Parathyroid adenoma (tissue), 2 donors: ENCODE data around the gene TRIM17.

Experiments
- H2AFZ ChIP-seq: fragments of 300-600 bp; sonication (generic); one replicate; pipeline ENCODE4 v1.7.0; 2017; ENCODE audit warnings: antibody characterized with exemption, mild to moderate bottlenecking
- H3K27ac ChIP-seq: fragments of 300-600 bp; sonication (generic); one replicate; pipeline ENCODE4 v1.7.0; 2017
- H3K27me3 ChIP-seq: fragments of 300-600 bp; sonication (generic); one replicate; pipeline ENCODE4 v1.7.0; 2017; ENCODE audit warnings: low read length; ENCODE audit not compliant: control insufficient read depth, insufficient read depth
- H3K36me3 ChIP-seq: fragments of 300-600 bp; sonication (generic); one replicate; pipeline ENCODE4 v1.7.0; 2017; ENCODE audit warnings: low read length; ENCODE audit not compliant: control insufficient read depth, insufficient read depth
- H3K4me1 ChIP-seq: fragments of 300-600 bp; sonication (generic); one replicate; pipeline ENCODE4 v1.7.0; 2017; ENCODE audit warnings: control low read depth
- H3K4me2 ChIP-seq: fragments of 300-600 bp; sonication (generic); one replicate; pipeline ENCODE4 v1.7.0; 2017; ENCODE audit warnings: low read length
- H3K4me3 ChIP-seq: fragments of 300-600 bp; sonication (generic); one replicate; pipeline ENCODE4 v1.7.0; 2017; ENCODE audit warnings: low read depth, low read length
- H3K79me2 ChIP-seq: fragments of 300-600 bp; sonication (generic); one replicate; pipeline ENCODE4 v1.7.0; 2017; ENCODE audit warnings: control low read depth
- H3K9ac ChIP-seq: fragments of 300-600 bp; sonication (generic); one replicate; pipeline ENCODE4 v1.7.0; 2017; ENCODE audit warnings: mild to moderate bottlenecking
- H3K9me3 ChIP-seq: fragments of 300-600 bp; sonication (generic); one replicate; pipeline ENCODE4 v1.7.0; 2017; ENCODE audit warnings: low read length; ENCODE audit not compliant: control insufficient read depth
- TF ChIP-seq, protein P1 (sequence below): fragments of 300-600 bp; sonication (generic); IDR thresholded peaks from one replicate; pipeline ENCODE4 v1.7.0; 2017; ENCODE audit warnings: antibody characterized with exemption, mild to moderate bottlenecking
- donor health status: primary hyperparathyroidism.

Gene TRIM17, protein sequence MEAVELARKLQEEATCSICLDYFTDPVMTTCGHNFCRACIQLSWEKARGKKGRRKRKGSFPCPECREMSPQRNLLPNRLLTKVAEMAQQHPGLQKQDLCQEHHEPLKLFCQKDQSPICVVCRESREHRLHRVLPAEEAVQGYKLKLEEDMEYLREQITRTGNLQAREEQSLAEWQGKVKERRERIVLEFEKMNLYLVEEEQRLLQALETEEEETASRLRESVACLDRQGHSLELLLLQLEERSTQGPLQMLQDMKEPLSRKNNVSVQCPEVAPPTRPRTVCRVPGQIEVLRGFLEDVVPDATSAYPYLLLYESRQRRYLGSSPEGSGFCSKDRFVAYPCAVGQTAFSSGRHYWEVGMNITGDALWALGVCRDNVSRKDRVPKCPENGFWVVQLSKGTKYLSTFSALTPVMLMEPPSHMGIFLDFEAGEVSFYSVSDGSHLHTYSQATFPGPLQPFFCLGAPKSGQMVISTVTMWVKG

DNA sequence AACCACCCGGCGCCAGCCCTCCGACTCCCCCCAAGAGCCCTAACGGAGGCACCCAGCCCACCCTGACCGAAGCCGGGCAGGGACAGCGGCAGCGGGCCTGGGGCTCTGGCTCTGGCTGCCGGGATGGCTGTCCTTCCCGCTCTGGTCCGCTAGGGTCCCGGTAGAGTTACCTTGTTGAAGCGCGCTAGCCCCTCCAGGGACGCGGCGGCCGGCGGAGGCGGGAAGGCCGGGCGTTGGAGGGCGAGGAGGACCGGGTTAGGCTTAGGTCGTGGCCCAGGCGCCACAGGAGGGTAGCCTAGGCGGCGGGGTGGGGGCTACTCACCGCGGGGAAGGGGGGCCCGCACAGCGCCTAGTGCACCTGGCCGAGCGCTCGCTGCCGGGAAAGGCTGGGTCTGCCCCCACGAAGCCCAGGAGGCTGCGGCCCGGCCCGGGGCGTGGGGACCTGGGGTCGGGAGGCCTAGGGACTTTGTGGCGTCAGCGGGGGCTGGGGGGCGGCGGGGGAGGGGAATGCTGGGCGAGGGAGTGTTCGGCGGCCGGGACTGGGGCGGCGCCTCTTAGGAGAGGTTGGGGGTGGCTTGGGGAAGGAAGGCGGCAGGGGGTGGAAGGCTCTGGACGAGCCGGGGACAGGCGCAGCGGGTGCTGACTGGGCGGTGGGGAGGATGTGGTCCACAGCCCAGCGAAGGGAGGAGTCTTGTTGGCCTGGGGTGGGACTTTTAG is at the start of gene TRIM17:
TRIM17 (minus strand) TSS at position 645 of the 717 bp plus-strand sequence. CDS start 1,789 bp downstream, outside the sequence.
- no peaks in the 10 kb centered on the region for H3K4me1 ChIP-seq
- H3K27ac ChIP-seq = no peak within 1 kb of the TSS
- H3K36me3 ChIP-seq = no peaks in the 10 kb centered on the region
- H3K9me3 ChIP-seq = no peaks in the 10 kb centered on the region
- no peak within 1 kb of the TSS for H3K9ac ChIP-seq
- no peaks in the 10 kb centered on the region for H3K27me3 ChIP-seq
- TF ChIP-seq, protein P1, sequence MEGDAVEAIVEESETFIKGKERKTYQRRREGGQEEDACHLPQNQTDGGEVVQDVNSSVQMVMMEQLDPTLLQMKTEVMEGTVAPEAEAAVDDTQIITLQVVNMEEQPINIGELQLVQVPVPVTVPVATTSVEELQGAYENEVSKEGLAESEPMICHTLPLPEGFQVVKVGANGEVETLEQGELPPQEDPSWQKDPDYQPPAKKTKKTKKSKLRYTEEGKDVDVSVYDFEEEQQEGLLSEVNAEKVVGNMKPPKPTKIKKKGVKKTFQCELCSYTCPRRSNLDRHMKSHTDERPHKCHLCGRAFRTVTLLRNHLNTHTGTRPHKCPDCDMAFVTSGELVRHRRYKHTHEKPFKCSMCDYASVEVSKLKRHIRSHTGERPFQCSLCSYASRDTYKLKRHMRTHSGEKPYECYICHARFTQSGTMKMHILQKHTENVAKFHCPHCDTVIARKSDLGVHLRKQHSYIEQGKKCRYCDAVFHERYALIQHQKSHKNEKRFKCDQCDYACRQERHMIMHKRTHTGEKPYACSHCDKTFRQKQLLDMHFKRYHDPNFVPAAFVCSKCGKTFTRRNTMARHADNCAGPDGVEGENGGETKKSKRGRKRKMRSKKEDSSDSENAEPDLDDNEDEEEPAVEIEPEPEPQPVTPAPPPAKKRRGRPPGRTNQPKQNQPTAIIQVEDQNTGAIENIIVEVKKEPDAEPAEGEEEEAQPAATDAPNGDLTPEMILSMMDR = peak; percentile 8
- H3K4me3 ChIP-seq = peak within 1 kb of the TSS; percentile 42
- H3K79me2 ChIP-seq = no peaks in the 10 kb centered on the region
- peak within 1 kb of the TSS; percentile 64 for H2AFZ ChIP-seq
- H3K4me2 ChIP-seq = peak within 1 kb of the TSS; percentile 71

GRCh38 chr1:228465571-228466146 is 49.0 kb upstream of the TRIM17 start:
- Histone ChIP-seq H3K27ac (no peak overlapping the region), H3K9me3 (no peaks in the 10 kb centered on the region), H3K4me3 (no peak overlapping the region), H3K4me2 (no peak overlapping the region), H3K4me1 (no peaks in the 10 kb centered on the region), H3K79me2 (no peaks in the 10 kb centered on the region), H3K36me3 (no peaks in the 10 kb centered on the region), H3K9ac (no peak overlapping the region), H2AFZ (no peak overlapping the region), H3K27me3 (no peaks in the 10 kb centered on the region)
- TF ChIP-seq, protein P1 = no peak

- no peak overlapping the region for H2AFZ ChIP-seq
- H3K4me1 ChIP-seq = no peaks in the 10 kb centered on the region
- TF ChIP-seq, protein P1 = no peak
- H3K79me2 ChIP-seq = no peaks in the 10 kb centered on the region
- H3K4me3 ChIP-seq = peak overlapping the region; percentile 33
- peak overlapping the region; percentile 70 for H3K4me2 ChIP-seq
- no peaks in the 10 kb centered on the region for H3K36me3 ChIP-seq
- no peak overlapping the region for H3K27ac ChIP-seq
- H3K9me3 ChIP-seq = no peaks in the 10 kb centered on the region
- H3K27me3 ChIP-seq = no peaks in the 10 kb centered on the region
- no peak overlapping the region for H3K9ac ChIP-seq
Observed at GRCh38 chr1:228465141-228465540, 48.5 kb upstream of the TRIM17 start.

- TF ChIP-seq, protein P1 = no peak
- no peaks in the 10 kb centered on the region for H3K79me2 ChIP-seq
- H3K4me1 ChIP-seq = no peaks in the 10 kb centered on the region
- no peak overlapping the region for H3K9ac ChIP-seq
- H3K27me3 ChIP-seq = no peaks in the 10 kb centered on the region
- peak overlapping the region; percentile 33 for H3K4me3 ChIP-seq
- H3K36me3 ChIP-seq = no peaks in the 10 kb centered on the region
- no peaks in the 10 kb centered on the region for H3K9me3 ChIP-seq
- H3K4me2 ChIP-seq = peak overlapping the region; percentile 70
- H2AFZ ChIP-seq = no peak overlapping the region
- H3K27ac ChIP-seq = no peak overlapping the region
Observed at GRCh38 chr1:228464487-228464983, 47.9 kb upstream of the TRIM17 start.
